Heart left ventricle (tissue), 16 donors: ENCODE results near the gene ARNT2. TPM values are rescaled to one million over a fixed set of nuclear protein-coding genes. Genes with fewer than 3 reads are reported as not detected.

Experiments used
- ATAC-seq, 4 donors: fragments of 200-7000 bp; cut with Tn5 transposase; one replicate each; pipeline ENCODE4 v1.9.1; 2020 to 2022; ENCODE audit warnings: moderate library complexity in 4 of 4, mild to moderate bottlenecking in 3 of 4, moderate number of reproducible peaks in 1 of 4
- DNase-seq, 5 donors: peaks; one replicate each; pipeline ENCODE4 v3.0.0-alpha.2; 2020
- H3K27ac ChIP-seq, 12 donors: fragments of 200-600 bp; sonication (generic) in 4 of 12; one replicate each; pipeline versions ENCODE4 v1.5.0 to v1.8.0; 2016 to 2022; ENCODE audit warnings: mild to moderate bottlenecking in 2 of 12
- H3K27me3 ChIP-seq, 9 donors: fragments of 200-600 bp; sonication (generic) in 2 of 9; one replicate each; pipeline versions ENCODE4 v1.5.1 to v1.8.0; 2016 to 2022; ENCODE audit warnings: mild to moderate bottlenecking in 3 of 9
- H3K36me3 ChIP-seq, 9 donors: fragments of 200-600 bp; sonication (generic) in 2 of 9; one replicate each; pipeline versions ENCODE4 v1.5.0 to v1.8.0; 2018 to 2022; ENCODE audit warnings: mild to moderate bottlenecking in 2 of 9
- H3K4me1 ChIP-seq, 12 donors: fragments of 200-600 bp; sonication (generic) in 4 of 12; one replicate each; pipeline versions ENCODE4 v1.5.0 to v1.8.0; 2016 to 2022; ENCODE audit warnings: mild to moderate bottlenecking in 3 of 12
- H3K4me3 ChIP-seq, 12 donors: fragments of 200-600 bp; sonication (generic) in 4 of 12; one replicate each; pipeline versions ENCODE4 v1.5.0 to v1.8.0; 2017 to 2022; ENCODE audit warnings: mild to moderate bottlenecking in 9 of 12, moderate library complexity in 4 of 12
- H3K9me3 ChIP-seq, 12 donors: fragments of 200-600 bp; sonication (generic) in 4 of 12; one replicate each; pipeline versions ENCODE4 v1.5.0 to v1.8.0; 2016 to 2022; ENCODE audit warnings: mild to moderate bottlenecking in 1 of 12
- CTCF ChIP-seq, 12 donors: fragments of 200-600 bp; sonication (generic) in 4 of 12; IDR thresholded peaks; one replicate each; pipeline versions ENCODE4 v1.5.0 to v1.8.0; 2018 to 2022; ENCODE audit warnings: antibody characterized with exemption in 12 of 12, mild to moderate bottlenecking in 5 of 12
- POLR2A ChIP-seq, 2 donors: fragments of 450-650 bp; IDR thresholded peaks; one replicate each; pipeline ENCODE4 v1.6.1; 2017; ENCODE audit warnings: antibody characterized with exemption in 2 of 2, mild to moderate bottlenecking in 2 of 2, moderate library complexity in 2 of 2
- WGBS, 4 donors: extraction: QIAGEN DNeasy Blood & Tissue Kit in 2 of 4; methylation state at CpG; one replicate each; pipeline versions ENCODE4 v1.1.5 to v1.1.7; 2013 to 2018; 5-methylcytosine and 5-hydroxymethylcytosine counted together
- intact Hi-C, 10 donors: fragments of 100-400 bp; cut with DNase I; formaldehyde crosslinking; loops; one replicate each; pipeline versions ENCODE4 v1.11.1 to v1.14.2; 2022
- polyA plus RNA-seq, 2 donors: library from polyadenylated mRNA; stranded (reverse); fragments of 200-250 nt; gene quantifications; one replicate each; pipeline ENCODE4 v1.2.3, GENCODE V29; 2013
- total RNA-seq, 9 donors: library from RNA; depleted of rRNA in 2 of 9; stranded (reverse); fragments of >200 nt in 2 of 9; fragmentation: NEBNext Ultra II Directional in 3 of 9; extraction: Animal tissue kit (Norgen Biotek cat#: 25700) in 3 of 9; gene quantifications; one replicate each; pipeline versions ENCODE4 v1.1.0 to v1.2.4, GENCODE V29; 2016 to 2023
- donor health status: ischemic (EF 13 %, LVEDD 7.1; RV severe dilation, severe dysfunction).
- donor health status: healthy with polysubstance abuse.
- donor health status: DM: no; HTN: yes; CAD: no.
- donor health status: DM: no; HTN: no; CAD: no.
- donor health status: ischemic (EF 25% LVEDD 6.9; RV normal size, moderate dysfunction).
- donor health status: ischemic (EF 25% LVEDD 5.7; RV mildly dilated, moderate dysfunction).
- donor health status: healthy.
- donor health status: DM: yes; HTN: yes; CAD: no.
- donor health status: ischemic (EF 35%, LVEDD 5.7; RV mildly dilated, moderate dysfunction).
- donor health status: nonischemic (EF 11% LVEDD 7.7; RV severe dilation, severe dysfunction).
- donor health status: DM: yes; HTN: yes; CAD: no.
- donor health status: PGD.
- donor health status: ischemic (EF 29% LVEDD 5.4; RV normal size, mild dysfunction).
- donor health status: nonischemic (EF 23%, LVEDD 6.1; RV moderate dilation, normal function).

Gene ARNT2
- total and polyA plus RNA-seq, 11 donors, result 1.2 to 10.0 (median 3.9) TPM

- no peak overlapping the region for H3K4me3 ChIP-seq
- no peaks in the 10 kb centered on the region for H3K9me3 ChIP-seq
- ATAC-seq (no peak), DNase-seq (no peak)
- H3K4me1 ChIP-seq, result peaks cover 0 to 7% (median 0%) of the 10 kb centered on the region in 12 donors
- TF ChIP-seq POLR2A (IDR thresholded peaks at IDR 0.05) (no peak), CTCF (IDR thresholded peaks at IDR 0.05) (no peak)
- WGBS, 4 donors, result 56 to 62% (median 60%) methylated on average over 4 of the region's 4 CpGs
- no peaks in the 10 kb centered on the region for H3K36me3 ChIP-seq
- no peak overlapping the region for H3K27ac ChIP-seq
- H3K27me3 ChIP-seq, result peaks cover 0 to 26% (median 0%) of the 10 kb centered on the region in 9 donors
- intact Hi-C loops, result loop anchor here (2.0 to 10.0 kb wide), 15 partner anchors 55 to 810 kb away; partner anchors contain the start of gene CEMIP (in 3 of the 10)
Measured at GRCh38 chr15:80456517-80457492, 52.6 kb downstream of the ARNT2 start.

DNA sequence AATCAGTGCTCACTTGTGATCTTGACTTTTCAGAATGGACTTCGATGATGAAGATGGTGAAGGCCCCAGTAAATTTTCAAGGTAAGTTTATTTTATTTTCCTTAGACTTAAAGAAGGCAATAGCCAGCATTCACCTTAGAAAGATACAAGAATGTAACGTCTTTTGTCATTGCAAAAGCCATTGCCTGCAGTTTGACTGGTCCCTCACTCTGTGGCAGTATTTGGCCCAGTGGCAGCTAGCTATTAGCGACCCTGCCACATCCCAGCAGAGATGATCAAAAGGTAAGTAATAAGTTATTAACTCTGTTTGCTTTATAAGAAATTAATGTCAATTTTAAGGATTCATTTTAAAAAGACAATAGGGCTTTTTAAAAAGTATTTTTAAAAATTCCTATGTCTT lies 53.7 kb downstream of the ARNT2 start:
- peaks cover 0 to 30% (median 0%) of the 10 kb centered on the region in 9 donors for H3K27me3 ChIP-seq
- no peaks in the 10 kb centered on the region for H3K36me3 ChIP-seq
- intact Hi-C loops, result loop anchor here (2.0 to 10.0 kb wide), 15 partner anchors 54 to 809 kb away; partner anchors contain the start of gene CEMIP (in 3 of the 10)
- H3K9me3 ChIP-seq, result no peaks in the 10 kb centered on the region
- DNase-seq, result no peak
- 88 to 90% (median 89%) methylated on average over 3 of the region's 3 CpGs for WGBS, 4 donors
- peaks cover 0 to 7% (median 0%) of the 10 kb centered on the region in 12 donors for H3K4me1 ChIP-seq
- no peak for ATAC-seq
- H3K27ac ChIP-seq, result no peak overlapping the region
- no peak overlapping the region for H3K4me3 ChIP-seq
- TF ChIP-seq POLR2A (IDR thresholded peaks at IDR 0.05), result no peak

DNA sequence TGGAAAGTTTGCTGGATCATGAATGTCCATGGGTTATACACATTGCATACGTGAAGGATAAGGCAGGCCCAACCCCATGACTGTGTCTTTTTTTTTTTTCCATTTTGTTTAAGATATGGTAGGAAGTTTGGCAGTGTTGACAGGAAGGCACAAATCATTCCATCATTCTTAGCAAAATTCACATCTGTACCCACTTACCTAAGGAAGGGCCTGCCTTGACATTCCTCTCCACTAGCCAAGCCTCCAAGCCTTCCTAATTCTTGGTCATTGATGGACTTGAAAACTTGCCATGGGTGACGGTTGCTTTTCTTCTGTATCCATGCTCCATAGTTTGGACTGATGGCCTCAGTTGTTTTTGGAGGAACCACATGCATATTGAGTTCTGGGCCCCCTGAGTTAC lies 54.4 kb downstream of the ARNT2 start:
- Histone ChIP-seq H3K4me3 (no peak overlapping the region), H3K36me3 (no peaks in the 10 kb centered on the region), H3K4me1 (peaks cover 0 to 7% (median 0%) of the 10 kb centered on the region in 12 donors), H3K27ac (no peak overlapping the region), H3K9me3 (no peaks in the 10 kb centered on the region), H3K27me3 (peaks cover 0 to 29% (median 0%) of the 10 kb centered on the region in 9 donors)
- WGBS, 4 donors, result 82 to 93% (median 91%) methylated on average over 1 to 2 of the region's 2 CpGs
- intact Hi-C loops, result loop anchor here (2.0 to 10.0 kb wide), 11 partner anchors 54 to 809 kb away; partner anchors contain the start of gene CEMIP (in 1 of the 10)
- TF ChIP-seq CTCF (IDR thresholded peaks at IDR 0.05), result no peak
- TF ChIP-seq POLR2A (IDR thresholded peaks at IDR 0.05), result no peak
- ATAC-seq (no peak), DNase-seq (no peak)

GRCh38 chr15:80459380-80459779 lies 55.2 kb downstream of the ARNT2 start:
- 54 to 80% (median 70%) methylated on average over 6 of the region's 6 CpGs for WGBS, 4 donors
- intact Hi-C loops, result loop anchor here (2.0 to 10.0 kb wide), 11 partner anchors 53 to 808 kb away; partner anchors contain the start of gene CEMIP (in 1 of the 10)
- H3K27ac ChIP-seq, result no peak overlapping the region
- peaks cover 0 to 27% (median 0%) of the 10 kb centered on the region in 9 donors for H3K27me3 ChIP-seq
- no peaks in the 10 kb centered on the region for H3K9me3 ChIP-seq
- ATAC-seq (no peak), DNase-seq (no peak)
- H3K36me3 ChIP-seq, result no peaks in the 10 kb centered on the region
- peaks cover 0 to 7% (median 0%) of the 10 kb centered on the region in 12 donors for H3K4me1 ChIP-seq
- H3K4me3 ChIP-seq, result no peak overlapping the region
- TF ChIP-seq POLR2A (IDR thresholded peaks at IDR 0.05), result no peak
- TF ChIP-seq CTCF (IDR thresholded peaks at IDR 0.05), result no peak
